WERI-Rb-1 (cell line): ENCODE data around the gene WNT1.

Experiments
- DNase-seq: peaks from one replicate; pipeline ENCODE4 v3.0.0-alpha.2; 2020
- H3K27ac ChIP-seq: fragments of 250-450 bp; sonication (Bioruptor Pico); 2 replicates; pipeline ENCODE4 v1.5.1; 2020; ENCODE audit warnings: mild to moderate bottlenecking, moderate library complexity
- H3K27me3 ChIP-seq: fragments of 250-450 bp; sonication (Bioruptor Pico); 2 replicates; pipeline ENCODE4 v1.5.1; 2021; ENCODE audit warnings: mild to moderate bottlenecking, low read depth, moderate library complexity; ENCODE audit not compliant: insufficient read depth, severe bottlenecking
- H3K36me3 ChIP-seq: fragments of 250-450 bp; sonication (Bioruptor Pico); 2 replicates; pipeline ENCODE4 v1.5.1; 2020; ENCODE audit warnings: mild to moderate bottlenecking, moderate library complexity
- H3K4me3 ChIP-seq: 2 replicates; pipeline ENCODE4 v1.5.1; 2011; ENCODE audit warnings: low read depth, mild to moderate bottlenecking, control low read depth, low read length
- H3K9me3 ChIP-seq: fragments of 250-450 bp; sonication (Bioruptor Pico); 2 replicates; pipeline ENCODE4 v1.5.1; 2021; ENCODE audit warnings: mild to moderate bottlenecking, moderate library complexity; ENCODE audit not compliant: severe bottlenecking
- CTCF ChIP-seq: IDR thresholded peaks from 2 replicates; pipeline ENCODE4 v1.5.1; 2011; ENCODE audit warnings: low read depth, mild to moderate bottlenecking, control low read depth, inconsistent platforms, low read length

Gene WNT1

GRCh38 chr12:49031573-49032161 lies 53.5 kb downstream of the WNT1 start:
- Histone ChIP-seq H3K4me3 (no peak overlapping the region), H3K36me3 (peaks cover 93% of the 10 kb centered on the region), H3K9me3 (no peaks in the 10 kb centered on the region), H3K27ac (no peak overlapping the region), H3K27me3 (no peaks in the 10 kb centered on the region)
- TF ChIP-seq CTCF: no peak
- no peak for DNase-seq
